GOT3 (cell line): ENCODE data around the gene SORBS2.

ENCODE experiments used
- DNase-seq: peaks from one replicate; lab custom pipeline; 2025; ENCODE audit warnings: mixed read lengths; lab: John Stamatoyannopoulos, UW

The SORBS2 gene

GRCh38 chr4:185773419-185773818 is 38.6 kb downstream of the SORBS2 start:
- DNase-seq = no peak

- DNase-seq = no peak
These were observed 39.5 kb downstream of the SORBS2 start for GRCh38 chr4:185772391-185773093.

- no peak for DNase-seq
These were observed 40.1 kb downstream of the SORBS2 start for GRCh38 chr4:185771711-185772390.

GRCh38 chr4:185767528-185767927 is 44.5 kb downstream of the SORBS2 start:
- no peak for DNase-seq

- no peak for DNase-seq
These were observed 47.1 kb downstream of the SORBS2 start for GRCh38 chr4:185764876-185765275.

GRCh38 chr4:185761352-185762235 is 50.4 kb downstream of the SORBS2 start:
- no peak for DNase-seq

- DNase-seq = no peak
These were observed 53.2 kb downstream of the SORBS2 start for GRCh38 chr4:185758807-185759206.

- no peak for DNase-seq
These were observed 56.5 kb downstream of the SORBS2 start for GRCh38 chr4:185755451-185755850.

GRCh38 chr4:185754961-185755360 is 57.0 kb downstream of the SORBS2 start:
- no peak for DNase-seq

GRCh38 chr4:185752872-185753271 is 59.1 kb downstream of the SORBS2 start:
- no peak for DNase-seq

GRCh38 chr4:185749858-185750257 is 62.1 kb downstream of the SORBS2 start:
- DNase-seq = no peak

- DNase-seq = no peak
These were observed 63.0 kb downstream of the SORBS2 start for GRCh38 chr4:185748901-185749390.

GRCh38 chr4:185745891-185746290 is 66.1 kb downstream of the SORBS2 start:
- DNase-seq = no peak

GRCh38 chr4:185744946-185745345 is 67.0 kb downstream of the SORBS2 start:
- DNase-seq = no peak

- DNase-seq = no peak
These were observed 67.5 kb downstream of the SORBS2 start for GRCh38 chr4:185744488-185744862.

GRCh38 chr4:185743722-185744487 is 68.1 kb downstream of the SORBS2 start:
- DNase-seq = no peak

- DNase-seq = no peak
These were observed 69.2 kb downstream of the SORBS2 start for GRCh38 chr4:185742766-185743165.

- DNase-seq = no peak
These were observed 70.2 kb downstream of the SORBS2 start for GRCh38 chr4:185741795-185742194.

- no peak for DNase-seq
These were observed 71.5 kb downstream of the SORBS2 start for GRCh38 chr4:185740471-185740873.

- no peak for DNase-seq
These were observed 73.2 kb downstream of the SORBS2 start for GRCh38 chr4:185738820-185739219.

- DNase-seq = no peak
These were observed 73.9 kb downstream of the SORBS2 start for GRCh38 chr4:185738038-185738552.
